GM12801 (cell line): ENCODE results near the gene RAD23A.

ENCODE experiments used
- TF ChIP-seq, protein P1 (sequence below): IDR thresholded peaks from one replicate; pipeline ENCODE4 v1.5.1; 2011; ENCODE audit warnings: control low read depth; ENCODE audit not compliant: insufficient read length; ENCODE audit errors: extremely low read depth

RAD23A gene

GRCh38 chr19:12918253-12918652 is 27.4 kb upstream of the RAD23A start:
- TF ChIP-seq, protein P1, sequence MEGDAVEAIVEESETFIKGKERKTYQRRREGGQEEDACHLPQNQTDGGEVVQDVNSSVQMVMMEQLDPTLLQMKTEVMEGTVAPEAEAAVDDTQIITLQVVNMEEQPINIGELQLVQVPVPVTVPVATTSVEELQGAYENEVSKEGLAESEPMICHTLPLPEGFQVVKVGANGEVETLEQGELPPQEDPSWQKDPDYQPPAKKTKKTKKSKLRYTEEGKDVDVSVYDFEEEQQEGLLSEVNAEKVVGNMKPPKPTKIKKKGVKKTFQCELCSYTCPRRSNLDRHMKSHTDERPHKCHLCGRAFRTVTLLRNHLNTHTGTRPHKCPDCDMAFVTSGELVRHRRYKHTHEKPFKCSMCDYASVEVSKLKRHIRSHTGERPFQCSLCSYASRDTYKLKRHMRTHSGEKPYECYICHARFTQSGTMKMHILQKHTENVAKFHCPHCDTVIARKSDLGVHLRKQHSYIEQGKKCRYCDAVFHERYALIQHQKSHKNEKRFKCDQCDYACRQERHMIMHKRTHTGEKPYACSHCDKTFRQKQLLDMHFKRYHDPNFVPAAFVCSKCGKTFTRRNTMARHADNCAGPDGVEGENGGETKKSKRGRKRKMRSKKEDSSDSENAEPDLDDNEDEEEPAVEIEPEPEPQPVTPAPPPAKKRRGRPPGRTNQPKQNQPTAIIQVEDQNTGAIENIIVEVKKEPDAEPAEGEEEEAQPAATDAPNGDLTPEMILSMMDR = no peak

DNA sequence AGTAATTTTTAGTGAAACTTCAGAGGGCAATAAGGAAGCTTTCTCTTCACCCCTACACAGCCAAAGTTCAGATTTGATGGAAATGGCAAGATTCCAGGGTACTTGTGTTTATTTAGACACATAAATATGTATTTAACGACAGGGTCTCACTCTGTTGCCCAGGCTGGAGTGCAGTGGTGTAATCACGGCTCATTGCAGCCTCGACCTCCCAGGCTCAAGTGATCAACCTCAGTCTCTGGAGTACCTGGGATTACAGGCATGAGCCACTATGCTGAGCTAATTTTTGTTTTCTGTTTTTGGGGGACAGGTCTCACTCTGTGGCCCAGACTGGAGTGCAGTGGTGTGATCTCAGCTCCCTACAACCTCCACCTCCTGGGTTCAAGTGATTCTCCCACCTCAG is 24.6 kb upstream of the RAD23A start:
- TF ChIP-seq, protein P1 = no peak

- TF ChIP-seq, protein P1 = no peak
These were observed 22.7 kb upstream of the RAD23A start for GRCh38 chr19:12922959-12923358.

- TF ChIP-seq, protein P1 = no peak
These were observed 20.9 kb upstream of the RAD23A start for GRCh38 chr19:12924621-12925310.

DNA sequence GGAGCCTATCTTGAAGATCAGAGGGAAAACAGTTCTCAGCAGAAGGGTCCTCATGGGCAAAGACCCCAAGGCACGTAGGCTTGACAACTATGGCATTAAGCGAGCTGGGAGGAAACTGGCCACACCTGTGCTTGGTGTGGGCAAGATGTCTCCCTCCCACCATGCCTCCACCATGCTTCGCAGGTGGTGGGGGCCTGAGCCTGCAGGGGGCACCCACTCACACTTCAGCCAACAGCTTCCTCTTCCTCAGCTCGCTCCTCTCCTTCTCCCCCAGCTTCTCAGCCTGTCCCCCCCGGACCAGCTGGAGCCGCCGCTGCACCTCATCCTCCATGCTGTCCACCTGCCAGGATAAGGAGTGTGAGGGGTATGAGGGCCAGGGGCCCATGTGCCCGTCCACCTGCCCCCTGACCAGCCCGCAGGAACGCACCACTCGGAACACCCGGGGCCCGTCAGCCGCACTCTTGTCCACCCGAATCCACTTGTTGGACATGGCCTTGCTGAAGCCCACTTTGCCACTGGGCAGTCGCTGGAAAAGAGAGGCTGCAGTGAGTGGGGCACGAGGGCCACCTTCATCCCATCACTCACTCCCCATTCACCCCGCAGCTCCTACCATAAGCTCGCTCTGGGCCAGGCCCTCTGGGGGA is 15.5 kb upstream of the RAD23A start:
- TF ChIP-seq, protein P1 = no peak

DNA sequence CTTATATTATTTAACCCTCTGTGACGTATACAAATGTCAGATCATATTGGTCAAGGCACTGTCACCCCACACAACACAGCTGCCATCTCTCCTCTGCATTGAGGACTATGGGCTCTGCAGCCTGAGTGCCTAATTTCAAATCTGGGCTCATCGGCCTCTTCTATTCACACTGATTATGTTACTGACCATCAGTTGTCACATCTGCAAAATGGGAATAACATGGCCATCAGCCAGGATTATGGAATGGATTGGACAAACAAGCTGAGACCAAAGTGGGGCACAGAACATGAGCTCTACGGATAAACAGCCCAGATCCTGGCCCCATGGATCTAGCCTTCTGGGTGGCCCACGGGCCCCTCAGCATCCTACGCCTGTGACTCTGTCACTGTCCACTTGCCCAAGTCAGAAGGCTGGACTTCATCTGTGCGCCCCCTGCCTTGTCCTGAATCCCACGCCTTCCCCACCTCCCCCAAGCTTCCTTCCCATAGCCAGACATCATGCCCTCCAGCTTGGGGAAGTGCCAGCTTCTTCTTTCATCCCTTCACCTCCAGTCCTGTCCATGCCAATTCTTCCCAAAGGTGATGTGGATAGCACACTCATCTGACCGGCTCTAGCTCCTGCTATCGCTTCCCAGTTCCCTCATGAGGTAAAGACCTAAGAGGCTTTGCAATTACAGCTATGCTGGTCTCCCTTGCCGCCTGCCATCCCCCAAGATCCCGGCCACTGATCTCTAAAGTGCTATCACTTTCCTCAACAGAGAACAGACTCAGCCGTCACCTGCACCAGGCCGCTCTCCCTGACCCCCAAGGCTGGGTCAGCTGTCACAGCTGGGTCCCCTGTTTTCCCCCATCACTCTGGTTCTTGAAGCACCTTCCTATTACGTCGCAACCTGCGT is 13.0 kb upstream of the RAD23A start:
- TF ChIP-seq, protein P1 = no peak
